Measurements from ENCODE around the gene MEF2D.

DNA sequence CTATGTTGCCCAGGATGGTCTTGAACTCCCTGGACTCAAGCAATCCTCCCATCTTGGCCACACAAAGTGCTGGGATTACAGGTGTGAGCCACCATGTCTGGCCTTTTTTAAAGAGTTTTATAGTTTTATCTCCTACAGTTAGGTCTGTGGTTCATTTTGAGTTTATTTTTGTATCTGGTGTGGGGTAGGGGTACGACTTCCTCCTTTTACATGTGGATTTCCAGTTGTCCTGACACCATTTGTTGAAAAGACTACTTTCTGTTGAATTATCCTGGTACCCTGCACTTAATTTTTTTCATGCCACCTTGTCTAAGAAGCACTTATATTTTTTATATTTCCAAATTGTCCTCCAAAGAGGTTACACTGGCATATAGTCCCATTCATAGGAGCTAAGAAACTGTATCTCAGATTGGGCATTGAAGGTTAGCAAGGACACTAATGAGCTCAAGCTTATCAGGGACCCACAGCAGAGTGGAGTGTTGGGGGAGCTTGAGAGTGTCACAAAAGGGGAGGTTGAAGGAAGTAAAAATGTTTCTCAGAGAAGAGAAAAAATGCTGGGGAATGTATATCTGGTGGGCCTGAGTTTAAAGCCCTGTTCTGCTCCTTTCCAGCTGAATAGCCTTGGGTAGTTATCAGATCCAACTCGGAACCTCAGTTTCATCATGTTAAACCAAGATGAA is 23.4 kb upstream of the MEF2D start:
- TF ChIP-seq ZNF184 (tag by site-specific recombination; IDR thresholded peaks at IDR 0.05) (no peak), ZNF843 (tag by site-specific recombination; IDR thresholded peaks at IDR 0.05) (no peak), ZNF555 (tag by site-specific recombination; conservative IDR thresholded peaks at IDR 0.05) (no peak), BCL11A (tag by site-specific recombination; IDR thresholded peaks at IDR 0.05; ENCODE audit: low read depth) (no peak), ZNF623 (tag by site-specific recombination; IDR thresholded peaks at IDR 0.05) (no peak), KLF8 (tag by site-specific recombination; IDR thresholded peaks at IDR 0.05) (no peak), ZNF114 (tag by site-specific recombination; IDR thresholded peaks at IDR 0.05) (no peak)
- TF ChIP-seq, protein P1, sequence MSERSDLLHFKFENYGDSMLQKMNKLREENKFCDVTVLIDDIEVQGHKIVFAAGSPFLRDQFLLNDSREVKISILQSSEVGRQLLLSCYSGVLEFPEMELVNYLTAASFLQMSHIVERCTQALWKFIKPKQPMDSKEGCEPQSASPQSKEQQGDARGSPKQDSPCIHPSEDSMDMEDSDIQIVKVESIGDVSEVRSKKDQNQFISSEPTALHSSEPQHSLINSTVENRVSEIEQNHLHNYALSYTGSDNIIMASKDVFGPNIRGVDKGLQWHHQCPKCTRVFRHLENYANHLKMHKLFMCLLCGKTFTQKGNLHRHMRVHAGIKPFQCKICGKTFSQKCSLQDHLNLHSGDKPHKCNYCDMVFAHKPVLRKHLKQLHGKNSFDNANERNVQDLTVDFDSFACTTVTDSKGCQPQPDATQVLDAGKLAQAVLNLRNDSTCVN (tag by site-specific recombination; optimal IDR thresholded peaks at IDR 0.05), result no peak
- TF ChIP-seq, protein P2, sequence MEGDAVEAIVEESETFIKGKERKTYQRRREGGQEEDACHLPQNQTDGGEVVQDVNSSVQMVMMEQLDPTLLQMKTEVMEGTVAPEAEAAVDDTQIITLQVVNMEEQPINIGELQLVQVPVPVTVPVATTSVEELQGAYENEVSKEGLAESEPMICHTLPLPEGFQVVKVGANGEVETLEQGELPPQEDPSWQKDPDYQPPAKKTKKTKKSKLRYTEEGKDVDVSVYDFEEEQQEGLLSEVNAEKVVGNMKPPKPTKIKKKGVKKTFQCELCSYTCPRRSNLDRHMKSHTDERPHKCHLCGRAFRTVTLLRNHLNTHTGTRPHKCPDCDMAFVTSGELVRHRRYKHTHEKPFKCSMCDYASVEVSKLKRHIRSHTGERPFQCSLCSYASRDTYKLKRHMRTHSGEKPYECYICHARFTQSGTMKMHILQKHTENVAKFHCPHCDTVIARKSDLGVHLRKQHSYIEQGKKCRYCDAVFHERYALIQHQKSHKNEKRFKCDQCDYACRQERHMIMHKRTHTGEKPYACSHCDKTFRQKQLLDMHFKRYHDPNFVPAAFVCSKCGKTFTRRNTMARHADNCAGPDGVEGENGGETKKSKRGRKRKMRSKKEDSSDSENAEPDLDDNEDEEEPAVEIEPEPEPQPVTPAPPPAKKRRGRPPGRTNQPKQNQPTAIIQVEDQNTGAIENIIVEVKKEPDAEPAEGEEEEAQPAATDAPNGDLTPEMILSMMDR (tag by site-specific recombination; IDR thresholded peaks at IDR 0.05), result no peak
- TF ChIP-seq, protein P3, sequence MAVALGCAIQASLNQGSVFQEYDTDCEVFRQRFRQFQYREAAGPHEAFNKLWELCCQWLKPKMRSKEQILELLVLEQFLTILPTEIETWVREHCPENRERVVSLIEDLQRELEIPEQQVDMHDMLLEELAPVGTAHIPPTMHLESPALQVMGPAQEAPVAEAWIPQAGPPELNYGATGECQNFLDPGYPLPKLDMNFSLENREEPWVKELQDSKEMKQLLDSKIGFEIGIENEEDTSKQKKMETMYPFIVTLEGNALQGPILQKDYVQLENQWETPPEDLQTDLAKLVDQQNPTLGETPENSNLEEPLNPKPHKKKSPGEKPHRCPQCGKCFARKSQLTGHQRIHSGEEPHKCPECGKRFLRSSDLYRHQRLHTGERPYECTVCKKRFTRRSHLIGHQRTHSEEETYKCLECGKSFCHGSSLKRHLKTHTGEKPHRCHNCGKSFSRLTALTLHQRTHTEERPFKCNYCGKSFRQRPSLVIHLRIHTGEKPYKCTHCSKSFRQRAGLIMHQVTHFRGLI (tag by site-specific recombination; IDR thresholded peaks at IDR 0.05), result no peak
- TF ChIP-seq, protein P4, sequence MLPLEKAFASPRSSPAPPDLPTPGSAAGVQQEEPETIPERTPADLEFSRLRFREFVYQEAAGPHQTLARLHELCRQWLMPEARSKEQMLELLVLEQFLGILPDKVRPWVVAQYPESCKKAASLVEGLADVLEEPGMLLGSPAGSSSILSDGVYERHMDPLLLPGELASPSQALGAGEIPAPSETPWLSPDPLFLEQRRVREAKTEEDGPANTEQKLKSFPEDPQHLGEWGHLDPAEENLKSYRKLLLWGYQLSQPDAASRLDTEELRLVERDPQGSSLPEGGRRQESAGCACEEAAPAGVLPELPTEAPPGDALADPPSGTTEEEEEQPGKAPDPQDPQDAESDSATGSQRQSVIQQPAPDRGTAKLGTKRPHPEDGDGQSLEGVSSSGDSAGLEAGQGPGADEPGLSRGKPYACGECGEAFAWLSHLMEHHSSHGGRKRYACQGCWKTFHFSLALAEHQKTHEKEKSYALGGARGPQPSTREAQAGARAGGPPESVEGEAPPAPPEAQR (tag by site-specific recombination; IDR thresholded peaks at IDR 0.05), result no peak
- TF ChIP-seq, protein P5, sequence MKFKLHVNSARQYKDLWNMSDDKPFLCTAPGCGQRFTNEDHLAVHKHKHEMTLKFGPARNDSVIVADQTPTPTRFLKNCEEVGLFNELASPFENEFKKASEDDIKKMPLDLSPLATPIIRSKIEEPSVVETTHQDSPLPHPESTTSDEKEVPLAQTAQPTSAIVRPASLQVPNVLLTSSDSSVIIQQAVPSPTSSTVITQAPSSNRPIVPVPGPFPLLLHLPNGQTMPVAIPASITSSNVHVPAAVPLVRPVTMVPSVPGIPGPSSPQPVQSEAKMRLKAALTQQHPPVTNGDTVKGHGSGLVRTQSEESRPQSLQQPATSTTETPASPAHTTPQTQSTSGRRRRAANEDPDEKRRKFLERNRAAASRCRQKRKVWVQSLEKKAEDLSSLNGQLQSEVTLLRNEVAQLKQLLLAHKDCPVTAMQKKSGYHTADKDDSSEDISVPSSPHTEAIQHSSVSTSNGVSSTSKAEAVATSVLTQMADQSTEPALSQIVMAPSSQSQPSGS (tag by site-specific recombination; IDR thresholded peaks at IDR 0.05; ENCODE audit: low read depth), result no peak
